Midbrain (tissue), 1 donor: ENCODE results near the gene PABPN1L.

Experiments used
- DNase-seq: peaks from one replicate; lab custom pipeline; 2025; lab: John Stamatoyannopoulos, UW

PABPN1L gene

GRCh38 chr16:88870608-88871348 lies 4.3 kb upstream of the PABPN1L start:
- DNase-seq = no peak

DNA sequence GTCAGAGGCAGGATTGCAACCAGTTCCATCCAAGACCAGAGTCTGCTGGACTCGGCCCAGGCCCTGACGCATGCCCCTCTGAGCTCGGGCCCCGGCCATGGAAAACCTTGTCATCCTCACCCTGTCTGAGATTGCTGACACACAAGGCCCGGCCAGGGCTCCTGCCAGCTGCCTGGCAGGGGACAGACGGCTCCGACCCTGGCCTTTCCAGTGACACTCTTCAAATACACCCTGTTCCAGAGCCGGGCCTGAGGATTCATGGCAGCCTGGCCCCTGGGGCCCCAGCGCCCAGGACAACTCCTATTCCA lies 3.2 kb upstream of the PABPN1L start:
- no peak for DNase-seq

GRCh38 chr16:88868974-88869672 lies 2.7 kb upstream of the PABPN1L start:
- no peak for DNase-seq

DNA sequence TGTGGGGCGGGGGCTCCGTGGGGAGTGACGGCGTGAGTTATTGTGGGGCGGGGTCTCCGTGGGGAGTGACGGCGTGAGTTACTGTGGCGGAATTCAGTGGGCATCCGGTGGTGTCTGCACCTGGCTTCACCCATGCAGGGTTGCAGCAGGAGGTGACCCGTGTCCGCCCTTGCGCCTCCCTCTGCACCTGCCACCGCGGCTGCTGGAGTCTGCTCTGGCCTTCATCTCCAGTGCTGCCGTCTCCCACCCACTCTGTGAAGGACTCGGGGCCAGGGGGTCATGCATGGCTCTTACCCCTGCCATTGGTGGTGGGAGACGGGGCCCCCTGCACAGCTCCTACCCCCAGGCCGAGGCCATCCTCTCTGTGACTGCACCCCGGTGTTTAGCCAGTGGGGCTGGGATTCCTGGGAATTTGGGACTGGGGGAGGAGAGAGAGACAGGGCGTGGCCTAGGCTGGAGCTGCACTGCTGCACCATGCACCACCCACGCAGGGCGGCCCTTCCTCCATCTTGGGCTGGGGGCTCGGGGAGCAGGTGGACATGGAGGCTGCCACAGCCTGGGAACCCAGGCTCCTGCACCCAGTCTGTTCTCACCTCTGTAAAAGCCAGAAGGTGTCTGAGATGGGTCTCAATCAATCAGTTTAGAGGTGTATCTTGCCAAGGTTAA lies 1.3 kb upstream of the PABPN1L start:
- DNase-seq = no peak

- no peak for DNase-seq
Measured at GRCh38 chr16:88865742-88866141, 718 bp downstream of the PABPN1L start.

GRCh38 chr16:88865310-88865709 lies 1.1 kb downstream of the PABPN1L start:
- no peak for DNase-seq

DNA sequence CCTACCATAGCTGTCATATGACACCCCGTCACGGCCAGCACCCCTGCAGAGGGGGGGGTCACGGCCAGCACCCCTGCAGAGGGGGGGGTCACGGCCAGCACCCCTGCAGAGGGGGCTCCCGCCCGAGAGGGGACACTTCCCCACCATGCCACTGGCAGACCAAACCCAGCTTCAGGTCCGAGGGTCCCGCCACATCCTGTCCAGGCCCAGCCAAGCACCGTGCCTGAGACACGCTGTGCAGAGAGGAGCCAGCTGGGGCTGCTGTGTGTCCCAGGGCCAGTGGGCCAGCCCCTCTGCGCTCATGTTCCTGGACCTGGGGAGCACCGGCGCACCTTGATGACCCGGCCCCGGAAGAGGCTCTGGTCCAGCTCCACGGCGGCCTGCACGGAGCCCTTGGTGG lies 1.9 kb downstream of the PABPN1L start:
- DNase-seq = no peak

- no peak for DNase-seq
Measured at GRCh38 chr16:88864099-88864498, 2.4 kb downstream of the PABPN1L start.

DNA sequence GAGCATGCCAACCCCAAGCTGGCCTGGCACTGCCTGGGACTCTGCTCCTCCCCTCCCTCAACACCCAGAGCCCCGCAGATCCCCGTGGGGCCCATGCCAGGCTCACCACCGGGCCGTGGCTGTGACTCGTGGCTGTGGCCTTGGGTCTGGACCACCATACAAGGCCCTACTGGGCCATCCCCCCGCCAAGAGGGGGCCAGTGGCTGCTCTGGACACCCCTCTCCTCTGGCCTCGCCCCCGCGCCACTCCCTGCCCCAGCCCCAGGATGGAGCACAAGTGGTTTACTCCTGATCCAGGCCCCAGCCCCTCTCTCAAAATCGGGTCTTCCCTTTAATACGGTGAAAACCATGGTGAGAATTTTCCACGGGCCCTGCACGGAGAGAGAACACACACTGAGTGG lies 3.0 kb downstream of the PABPN1L start:
- no peak for DNase-seq

- DNase-seq = no peak
Measured at GRCh38 chr16:88862968-88863367, 3.5 kb downstream of the PABPN1L start.

- DNase-seq = no peak
Measured at GRCh38 chr16:88861359-88861758, 5.1 kb downstream of the PABPN1L start.

DNA sequence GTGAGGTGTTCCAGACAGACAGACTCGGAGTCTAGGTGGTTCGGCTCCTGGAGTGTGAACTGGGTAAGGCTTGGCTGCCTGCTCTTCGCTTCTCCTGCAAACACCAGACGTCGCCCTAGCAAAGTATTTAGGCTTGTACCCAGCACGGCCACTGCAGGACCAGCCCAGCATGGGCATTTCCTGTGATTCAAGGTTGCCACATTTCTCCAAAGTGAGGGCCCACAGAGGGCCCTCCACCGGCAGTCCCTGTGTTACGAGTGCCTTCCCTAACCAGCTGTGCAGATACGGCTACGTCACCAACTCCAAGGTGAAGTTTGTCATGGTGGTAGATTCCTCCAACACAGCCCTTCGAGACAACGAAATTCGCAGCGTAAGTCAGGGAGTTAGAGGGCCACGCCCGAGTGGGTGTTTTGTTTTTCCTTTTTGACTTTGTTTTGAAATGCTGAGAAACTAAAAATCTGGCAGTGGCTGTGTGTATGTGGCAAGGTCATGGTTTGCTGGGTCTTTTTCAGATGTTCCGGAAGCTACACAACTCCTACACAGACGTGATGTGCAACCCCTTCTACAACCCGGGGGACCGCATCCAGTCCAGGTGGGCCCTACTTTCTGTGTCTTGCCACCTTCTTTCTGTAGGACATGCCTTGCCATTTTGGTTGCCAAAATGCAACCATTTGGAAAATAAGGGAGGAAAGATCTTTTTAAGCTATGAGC lies 6.9 kb downstream of the PABPN1L start:
- DNase-seq = no peak

DNA sequence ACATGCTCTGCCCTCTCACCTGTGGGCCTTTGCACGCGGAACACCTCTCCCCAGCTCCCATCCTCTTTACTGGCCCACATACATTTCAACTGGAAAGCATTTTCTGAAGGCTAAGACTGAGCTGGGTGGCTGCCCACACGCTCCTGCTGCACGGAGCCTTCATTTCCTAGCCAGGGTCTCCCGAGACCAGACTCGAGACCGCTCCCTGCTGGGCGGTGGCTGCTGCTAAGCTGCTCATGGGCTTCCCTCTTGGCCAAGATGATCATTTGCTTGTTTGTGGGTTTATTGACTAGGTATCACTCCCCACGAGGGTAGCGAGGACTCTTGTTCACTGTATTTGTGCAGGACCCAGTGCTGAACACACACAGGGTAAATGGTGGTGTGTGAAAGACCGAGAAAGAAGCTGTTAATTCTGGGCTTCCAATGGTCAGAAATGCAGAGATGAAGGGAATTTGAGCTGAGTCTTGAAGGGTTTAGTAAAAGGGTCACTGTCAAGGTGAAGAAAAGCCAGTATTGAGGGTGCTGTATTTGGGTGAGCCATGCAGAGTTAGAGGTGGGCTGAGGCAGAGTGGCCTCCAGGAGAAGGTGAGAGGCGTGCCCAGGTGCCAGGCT lies 8.6 kb downstream of the PABPN1L start:
- peak; percentile 77 for DNase-seq

DNA sequence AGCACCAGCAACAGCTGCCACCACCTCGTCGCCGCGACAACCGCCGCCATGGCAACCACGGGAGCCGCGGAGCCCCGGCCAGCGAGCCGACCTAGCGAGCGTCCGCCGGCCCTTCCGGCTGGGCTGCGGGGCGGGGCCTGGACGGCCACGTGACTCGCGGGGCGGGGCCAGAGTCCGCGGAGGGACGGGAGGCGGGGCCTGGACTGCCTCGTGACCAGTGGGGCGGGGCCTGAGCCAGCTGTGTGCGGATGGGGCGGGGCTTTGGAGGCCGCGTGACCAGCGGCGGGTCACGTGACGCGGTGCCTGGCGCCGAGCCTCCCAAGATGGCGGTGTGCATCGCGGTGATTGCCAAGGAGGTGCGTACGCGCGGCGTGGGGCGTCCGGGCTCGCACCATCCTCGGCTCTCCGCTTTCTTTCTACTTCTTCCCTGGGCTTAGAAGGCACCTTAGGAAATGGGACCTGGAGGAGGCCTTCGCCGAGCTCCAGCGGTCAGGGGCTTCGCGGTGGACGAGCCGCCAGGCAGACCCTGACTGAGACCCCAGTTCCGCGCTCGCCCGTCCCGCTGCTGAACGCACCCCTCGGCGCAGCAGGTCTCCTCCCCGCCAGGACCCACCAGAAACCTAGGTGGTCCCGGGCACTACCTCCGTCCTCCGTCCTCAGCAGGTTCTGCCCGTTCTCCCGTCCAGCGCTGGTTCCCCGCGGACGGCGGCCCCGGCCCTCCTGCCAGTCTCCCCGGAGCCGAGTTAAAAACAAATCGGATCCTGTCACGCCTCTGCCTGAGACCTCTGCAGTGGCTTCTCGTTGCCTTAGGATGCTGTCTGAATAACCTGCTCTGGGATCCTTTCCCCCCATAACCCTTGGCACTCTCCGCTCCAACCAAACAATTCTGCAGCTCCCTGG lies 9.4 kb downstream of the PABPN1L start, which contains the start of the genes GALNS and TRAPPC2L:
TSS of gene GALNS (minus strand) at position 120 of the 900 bp plus-strand sequence. CDS start at position 50, 70 bp downstream.
TSS of gene TRAPPC2L (plus strand) at position 300 of the 900 bp plus-strand sequence. CDS start at position 324, 24 bp downstream.
- DNase-seq = peak; percentile 99

DNA sequence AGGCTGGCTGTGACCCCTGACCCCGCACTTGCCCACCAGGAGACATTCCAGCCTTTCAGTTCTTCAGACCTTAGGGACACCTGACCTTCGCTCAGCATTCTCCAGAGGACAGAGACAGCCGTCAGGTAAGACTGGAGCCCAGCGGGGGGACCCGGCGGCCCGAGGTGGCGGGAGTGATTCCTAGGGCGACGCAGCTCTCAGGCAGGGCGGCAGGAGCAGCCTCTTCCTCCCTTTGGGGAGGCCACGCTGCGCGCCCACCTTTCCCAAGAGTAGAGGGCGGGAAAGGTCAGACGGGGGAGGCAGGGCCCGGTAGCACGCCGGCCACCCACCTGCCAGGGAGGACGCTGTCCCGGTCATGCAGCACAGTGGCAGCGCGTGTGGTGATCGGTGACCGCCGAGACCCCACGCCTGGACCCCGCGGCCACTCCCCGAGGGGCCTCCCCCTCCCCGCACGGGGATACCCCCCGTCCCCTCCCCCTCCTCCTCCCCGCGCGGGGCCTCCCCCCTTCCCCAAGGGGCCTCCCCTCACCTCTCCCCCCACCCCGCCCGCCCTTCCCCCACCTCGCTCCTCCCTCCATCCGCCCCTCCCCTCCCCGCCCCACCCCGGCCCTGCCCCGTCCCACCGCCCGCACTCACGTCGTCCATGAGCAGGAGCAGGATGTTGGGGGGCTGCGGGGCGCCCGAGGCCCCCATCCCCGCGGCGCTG lies 10.2 kb downstream of the PABPN1L start:
- no peak for DNase-seq

- DNase-seq = no peak
Measured at GRCh38 chr16:88855736-88856121, 10.7 kb downstream of the PABPN1L start.

- no peak for DNase-seq
Measured at GRCh38 chr16:88855176-88855575, 11.3 kb downstream of the PABPN1L start.

DNA sequence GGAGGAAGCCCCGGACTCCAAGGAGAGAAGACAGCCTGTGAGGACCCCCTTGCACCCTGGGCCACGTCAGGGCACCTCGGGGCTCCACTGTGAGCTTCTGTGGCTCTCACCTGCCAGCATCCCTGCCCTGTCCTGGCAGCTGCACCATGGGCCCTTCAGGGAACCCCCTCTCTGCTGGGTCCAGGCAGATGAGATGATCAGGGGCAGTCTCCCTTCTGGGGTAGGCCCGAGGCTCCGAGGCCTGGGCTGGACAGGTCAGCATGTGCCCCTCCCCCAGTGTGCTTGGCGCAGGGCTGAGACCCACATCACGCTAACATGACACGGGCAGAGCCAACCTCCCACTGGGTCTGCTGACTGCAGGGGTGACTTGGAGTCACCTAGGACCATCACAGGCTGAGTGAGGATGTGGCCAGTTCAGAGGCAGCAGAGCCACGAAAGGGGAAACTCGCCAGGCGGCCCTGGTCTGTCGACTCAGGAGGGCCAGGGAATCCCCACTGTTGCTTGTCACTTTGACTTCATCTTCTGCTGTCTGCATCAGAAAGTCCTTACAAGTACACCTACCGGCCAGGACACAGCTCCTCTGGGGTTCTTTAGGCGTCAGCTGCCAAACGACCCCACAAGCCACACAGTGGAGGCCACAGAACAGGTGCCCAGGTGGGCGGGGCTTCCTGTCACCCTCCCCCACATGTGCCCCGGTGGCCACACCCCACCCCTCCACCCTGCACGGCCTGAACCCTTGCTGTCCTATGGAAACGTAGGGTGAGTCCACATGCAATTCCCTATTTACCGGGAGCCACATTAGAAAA lies 12.0 kb downstream of the PABPN1L start:
- no peak for DNase-seq

DNA sequence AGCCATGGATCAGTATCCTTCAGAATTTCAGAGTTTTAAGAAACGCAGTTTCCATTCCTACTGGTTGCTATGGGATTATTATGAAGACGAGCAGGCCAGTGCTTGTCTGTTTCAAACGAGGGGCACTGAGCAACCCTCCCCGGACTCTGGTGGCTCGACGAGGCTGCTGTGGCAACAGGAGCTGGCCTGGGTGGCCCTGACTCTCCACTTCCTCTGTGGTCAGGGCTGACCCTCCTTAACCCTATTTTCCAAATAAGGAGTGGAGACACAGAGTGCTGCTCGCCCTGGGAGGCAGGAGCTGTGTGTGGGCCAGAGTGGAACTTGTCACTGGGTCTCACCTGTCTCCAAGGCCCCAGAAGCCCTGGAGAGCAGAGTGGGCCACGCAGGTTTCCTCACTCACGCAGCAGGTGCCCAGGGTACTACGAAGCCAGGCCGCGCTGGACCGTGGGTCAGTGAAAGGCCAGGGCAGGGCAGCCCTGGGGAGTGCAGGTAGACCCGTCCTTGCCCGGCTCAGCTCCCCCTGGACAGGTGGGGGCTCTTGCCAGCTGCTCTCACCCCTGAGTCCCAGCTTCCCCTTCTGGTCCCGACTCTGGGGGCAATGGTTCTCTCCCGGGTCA lies 13.0 kb downstream of the PABPN1L start:
- no peak for DNase-seq
